Thoracic aorta (tissue), 2 donors: ENCODE data around the gene TEX2. TPM values are rescaled to one million over a fixed set of nuclear protein-coding genes. Genes with fewer than 3 reads are reported as not detected.

Experiments
- ATAC-seq: fragments of 150-250 bp; one replicate; pipeline ENCODE4 v1.8.0; 2017; ENCODE audit warnings: low read depth; ENCODE audit not compliant: insufficient number of reproducible peaks, low FRiP score
- DNase-seq: peaks from one replicate; pipeline ENCODE4 v3.0.0-alpha.2; 2020; ENCODE audit warnings: low spot score
- H3K27ac ChIP-seq, 2 donors: fragments of 200-600 bp; sonication (generic); 1 replicate in 1 of 2; 2 replicates in 1 of 2; pipeline ENCODE4 v1.5.1; 2016; ENCODE audit warnings: mild to moderate bottlenecking in 2 of 2, moderate library complexity in 2 of 2
- H3K27me3 ChIP-seq: fragments of 200-600 bp; sonication (generic); replicated peaks from 2 replicates; pipeline ENCODE4 v1.6.0; 2016; ENCODE audit warnings: mild to moderate bottlenecking; ENCODE audit not compliant: insufficient read depth
- H3K36me3 ChIP-seq: fragments of 200-600 bp; sonication (generic); one replicate; pipeline ENCODE4 v1.5.1; 2016
- H3K4me1 ChIP-seq, 2 donors: fragments of 200-600 bp; sonication (generic); 1 replicate in 1 of 2; 2 replicates in 1 of 2; pipeline versions ENCODE4 v1.5.1 to v1.6.0; 2016; ENCODE audit warnings: low read depth in 2 of 2, mild to moderate bottlenecking in 1 of 2; ENCODE audit not compliant: control insufficient read depth in 1 of 2
- H3K4me3 ChIP-seq: fragments of 200-600 bp; sonication (generic); 2 replicates; pipeline ENCODE4 v1.5.1; 2016; ENCODE audit warnings: mild to moderate bottlenecking
- H3K9me3 ChIP-seq: fragments of 200-600 bp; sonication (generic); 2 replicates; pipeline ENCODE4 v1.5.1; 2016
- CTCF ChIP-seq: fragments of 200-600 bp; sonication (generic); IDR thresholded peaks from one replicate; pipeline ENCODE4 v1.5.1; 2019; ENCODE audit warnings: antibody characterized with exemption
- total RNA-seq, 2 donors: library from RNA; depleted of rRNA; stranded (reverse); fragments of >200 nt; gene quantifications; one replicate each; pipeline versions ENCODE4 v1.1.0 to v1.2.3, GENCODE V29; 2016

The TEX2 gene
- total RNA-seq, 2 donors from 2014 or later = 27.5 to 70.7 TPM

- no peak overlapping the region for H3K27ac ChIP-seq
- H3K27me3 ChIP-seq = no peaks in the 10 kb centered on the region
- ATAC-seq = no peak
- H3K36me3 ChIP-seq = no peaks in the 10 kb centered on the region
- DNase-seq = no peak
- peaks cover 2 to 10% of the 10 kb centered on the region in 2 donors for H3K4me1 ChIP-seq
- no peak overlapping the region for H3K4me3 ChIP-seq
- no peaks in the 10 kb centered on the region for H3K9me3 ChIP-seq
- TF ChIP-seq CTCF = no peak
Observed at GRCh38 chr17:64161380-64162176, 101.5 kb downstream of the TEX2 start.

- ATAC-seq = no peak
Observed at GRCh38 chr17:64160378-64160777, 102.7 kb downstream of the TEX2 start.

GRCh38 chr17:64158831-64159590 lies 104.0 kb downstream of the TEX2 start:
- ATAC-seq = no peak
- Histone ChIP-seq H3K27ac (no peak overlapping the region), H3K9me3 (no peaks in the 10 kb centered on the region)

More at GRCh38 chr17:64160378-64160777, 102.7 kb downstream of the TEX2 start:
- Histone ChIP-seq H3K4me3 (no peak overlapping the region), H3K36me3 (no peaks in the 10 kb centered on the region), H3K27ac (no peak overlapping the region), H3K27me3 (no peaks in the 10 kb centered on the region), H3K4me1 (peaks cover 14 to 22% of the 10 kb centered on the region in 2 donors), H3K9me3 (no peaks in the 10 kb centered on the region)
- no peak for TF ChIP-seq CTCF
- DNase-seq = no peak

GRCh38 chr17:64158406-64158805 lies 104.7 kb downstream of the TEX2 start:
- Histone ChIP-seq H3K36me3 (no peaks in the 10 kb centered on the region), H3K9me3 (no peaks in the 10 kb centered on the region), H3K27me3 (no peaks in the 10 kb centered on the region), H3K4me3 (no peak overlapping the region), H3K4me1 (peaks cover 22 to 42% of the 10 kb centered on the region in 2 donors), H3K27ac (no peak overlapping the region)
- no peak for TF ChIP-seq CTCF
- ATAC-seq = no peak
- DNase-seq = no peak

More at GRCh38 chr17:64158831-64159590, 104.0 kb downstream of the TEX2 start:
- Histone ChIP-seq H3K4me3 (no peak overlapping the region), H3K36me3 (no peaks in the 10 kb centered on the region), H3K4me1 (peaks cover 19 to 36% of the 10 kb centered on the region in 2 donors), H3K27me3 (no peaks in the 10 kb centered on the region)
- no peak for DNase-seq
- TF ChIP-seq CTCF = no peak

- Histone ChIP-seq H3K9me3 (no peaks in the 10 kb centered on the region), H3K27ac (no peak overlapping the region), H3K4me1 (peaks cover 24 to 49% of the 10 kb centered on the region in 2 donors), H3K36me3 (no peaks in the 10 kb centered on the region), H3K4me3 (no peak overlapping the region), H3K27me3 (no peaks in the 10 kb centered on the region)
- DNase-seq = no peak
- no peak for TF ChIP-seq CTCF
- no peak for ATAC-seq
Observed at GRCh38 chr17:64157669-64158180, 105.3 kb downstream of the TEX2 start.
